ENCODE results near the gene NAB2. TPM values are rescaled to one million over a fixed set of nuclear protein-coding genes. Genes with fewer than 3 reads are reported as not detected.

The NAB2 gene
- total and polyA plus RNA-seq, 10 of the 15 experiments (the other 5 are each of a cell fraction or from before 2014, with no cell fraction given), result 0.35 to 35.2 (median 15.3) TPM

DNA sequence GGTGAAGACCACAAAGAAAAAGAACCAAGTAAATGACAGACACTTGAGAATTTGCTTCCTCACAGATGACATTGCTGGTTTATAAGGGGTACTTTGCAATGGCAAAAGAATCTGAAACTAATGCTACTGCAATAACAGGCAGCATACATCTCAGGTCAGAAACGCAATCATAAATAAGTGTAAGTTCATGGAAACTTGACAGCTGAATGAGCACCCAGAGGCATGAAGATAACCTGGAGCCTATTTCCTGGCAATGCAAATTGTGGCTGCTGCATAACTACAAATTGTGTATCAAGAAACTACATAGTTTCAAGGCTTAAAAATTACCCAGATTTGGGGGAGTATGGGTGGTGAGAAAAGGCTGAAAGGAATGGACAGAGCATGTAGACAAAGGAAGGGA lies 30.5 kb upstream of the NAB2 start:
- in situ Hi-C loops (cut with MboI) (no loop called here), intact Hi-C loops (cut with micrococcal nuclease; ENCODE audit: unreplicated experiment) (no loop called here)
- Histone ChIP-seq H3K4me1 (ENCODE audit: control insufficient read depth, insufficient read depth, low read length) (peaks cover 17% of the 10 kb centered on the region), H2AFZ (ENCODE audit: control insufficient read depth, low read depth, low read length) (no peak overlapping the region), H3K27ac (ENCODE audit: control insufficient read depth, insufficient read depth) (peak overlapping the region; percentile 6; the same call in 1 of the 2 replicates), H3K27me3 (replicated peaks in 1 of 2; ENCODE audit: control insufficient read depth in 2 of 2, insufficient read depth in 2 of 2, low read length in 1 of 2) (no peaks in the 10 kb centered on the region), H3K4me3 (no peak overlapping the region), H4K20me1 (ENCODE audit: control insufficient read depth, insufficient read depth) (no peaks in the 10 kb centered on the region), H3K36me3 (ENCODE audit: control insufficient read depth in 2 of 2, insufficient read depth in 2 of 2, low read length in 1 of 2) (peaks cover 0 to 20% of the 10 kb centered on the region in 2 experiments; a peak in 3 of 4 replicates), H3K79me2 (ENCODE audit: control insufficient read depth, insufficient read depth, low read length) (peaks cover 3% of the 10 kb centered on the region; the same call in 1 of the 2 replicates), H3K9ac (ENCODE audit: control insufficient read depth, insufficient read depth, low read length) (no peak overlapping the region), H3K4me2 (ENCODE audit: control insufficient read depth, insufficient read depth) (0 out of 2 replicates have a peak overlapping the region, but pooled peaks have one; percentile 26), H3K9me3 (replicated peaks; ENCODE audit: control insufficient read depth, insufficient read depth, low read length) (no peaks in the 10 kb centered on the region)
- ChIA-PET POLR2A (interaction anchor here (1.2 kb wide), 1 partner anchor 21 kb away, joined by 3 read pairs; no protein-coding TSS in a partner anchor), RAD21 (ENCODE audit: unreplicated experiment) (interaction anchor here (1.0 to 1.1 kb wide), 2 partner anchors 11 to 53 kb away, joined by 3 to 6 read pairs; partner anchors contain the start of gene STAT6), SMC1A (ENCODE audit: uncharacterized antibody, unreplicated experiment) (interaction anchor here (1.2 to 6.1 kb wide), 4 partner anchors 8 to 48 kb away, joined by 4 to 37 read pairs (median 12); partner anchors contain the start of gene MYO1A), CTCF (interaction anchor here (1.0 to 17.6 kb wide), 7 partner anchors 10 to 125 kb away, joined by 3 to 458 read pairs (median 7); partner anchors contain the start of gene STAT6)
- DNase-seq (ENCODE audit: low read depth, low spot score) (peak; percentile 20), ATAC-seq (peak; percentile 54), FAIRE-seq (no peak)
- BruUV-seq (replicated peaks), result no TSS peak
- WGBS (ENCODE audit: insufficient coverage, insufficient replicate concordance, low lambda C conversion rate, missing lambda C conversion rate), result 4% methylated on average over 1 of the region's 1 CpG
- no peak for TF ChIP-seq STAT1 (conservative IDR thresholded peaks at IDR 0.05)
- TF ChIP-seq, protein P1, sequence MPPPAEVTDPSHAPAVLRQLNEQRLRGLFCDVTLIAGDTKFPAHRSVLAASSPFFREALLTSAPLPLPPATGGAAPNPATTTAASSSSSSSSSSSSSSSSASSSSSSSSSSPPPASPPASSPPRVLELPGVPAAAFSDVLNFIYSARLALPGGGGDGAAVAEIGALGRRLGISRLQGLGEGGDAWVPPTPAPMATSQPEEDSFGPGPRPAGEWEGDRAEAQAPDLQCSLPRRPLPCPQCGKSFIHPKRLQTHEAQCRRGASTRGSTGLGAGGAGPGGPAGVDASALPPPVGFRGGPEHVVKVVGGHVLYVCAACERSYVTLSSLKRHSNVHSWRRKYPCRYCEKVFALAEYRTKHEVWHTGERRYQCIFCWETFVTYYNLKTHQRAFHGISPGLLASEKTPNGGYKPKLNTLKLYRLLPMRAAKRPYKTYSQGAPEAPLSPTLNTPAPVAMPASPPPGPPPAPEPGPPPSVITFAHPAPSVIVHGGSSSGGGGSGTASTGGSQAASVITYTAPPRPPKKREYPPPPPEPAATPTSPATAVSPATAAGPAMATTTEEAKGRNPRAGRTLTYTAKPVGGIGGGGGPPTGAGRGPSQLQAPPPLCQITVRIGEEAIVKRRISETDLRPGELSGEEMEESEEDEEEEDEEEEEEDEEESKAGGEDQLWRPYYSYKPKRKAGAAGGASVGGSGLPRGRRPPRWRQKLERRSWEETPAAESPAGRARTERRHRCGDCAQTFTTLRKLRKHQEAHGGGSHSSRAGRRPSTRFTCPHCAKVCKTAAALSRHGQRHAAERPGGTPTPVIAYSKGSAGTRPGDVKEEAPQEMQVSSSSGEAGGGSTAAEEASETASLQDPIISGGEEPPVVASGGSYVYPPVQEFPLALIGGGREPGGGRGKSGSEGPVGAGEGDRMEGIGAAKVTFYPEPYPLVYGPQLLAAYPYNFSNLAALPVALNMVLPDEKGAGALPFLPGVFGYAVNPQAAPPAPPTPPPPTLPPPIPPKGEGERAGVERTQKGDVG (CRISPR knock-in tag; IDR thresholded peaks at IDR 0.05), result no peak
- no peak for TF ChIP-seq MEF2A (IDR thresholded peaks at IDR 0.05; ENCODE audit: insufficient read depth, low read depth, low read length)
- TF ChIP-seq DPF2 (IDR thresholded peaks at IDR 0.05), result no peak
- no peak for TF ChIP-seq ZBED1 (IDR thresholded peaks at IDR 0.05; ENCODE audit: borderline replicate concordance)
- no peak for TF ChIP-seq BRCA1 (IDR thresholded peaks at IDR 0.05; ENCODE audit: low read depth, low read length)
- no peak for TF ChIP-seq NR2F1 (conservative IDR thresholded peaks at IDR 0.05)
- TF ChIP-seq KDM1A (IDR thresholded peaks at IDR 0.05; ENCODE audit: borderline replicate concordance), result no peak
- no peak for TF ChIP-seq TCF3 (IDR thresholded peaks at IDR 0.05; ENCODE audit: borderline replicate concordance, insufficient read depth, low read depth, low read length)
- TF ChIP-seq, protein P2, sequence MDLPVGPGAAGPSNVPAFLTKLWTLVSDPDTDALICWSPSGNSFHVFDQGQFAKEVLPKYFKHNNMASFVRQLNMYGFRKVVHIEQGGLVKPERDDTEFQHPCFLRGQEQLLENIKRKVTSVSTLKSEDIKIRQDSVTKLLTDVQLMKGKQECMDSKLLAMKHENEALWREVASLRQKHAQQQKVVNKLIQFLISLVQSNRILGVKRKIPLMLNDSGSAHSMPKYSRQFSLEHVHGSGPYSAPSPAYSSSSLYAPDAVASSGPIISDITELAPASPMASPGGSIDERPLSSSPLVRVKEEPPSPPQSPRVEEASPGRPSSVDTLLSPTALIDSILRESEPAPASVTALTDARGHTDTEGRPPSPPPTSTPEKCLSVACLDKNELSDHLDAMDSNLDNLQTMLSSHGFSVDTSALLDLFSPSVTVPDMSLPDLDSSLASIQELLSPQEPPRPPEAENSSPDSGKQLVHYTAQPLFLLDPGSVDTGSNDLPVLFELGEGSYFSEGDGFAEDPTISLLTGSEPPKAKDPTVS (IDR thresholded peaks at IDR 0.05; ENCODE audit: low read depth, low read length), result no peak
- TF ChIP-seq, protein P3, sequence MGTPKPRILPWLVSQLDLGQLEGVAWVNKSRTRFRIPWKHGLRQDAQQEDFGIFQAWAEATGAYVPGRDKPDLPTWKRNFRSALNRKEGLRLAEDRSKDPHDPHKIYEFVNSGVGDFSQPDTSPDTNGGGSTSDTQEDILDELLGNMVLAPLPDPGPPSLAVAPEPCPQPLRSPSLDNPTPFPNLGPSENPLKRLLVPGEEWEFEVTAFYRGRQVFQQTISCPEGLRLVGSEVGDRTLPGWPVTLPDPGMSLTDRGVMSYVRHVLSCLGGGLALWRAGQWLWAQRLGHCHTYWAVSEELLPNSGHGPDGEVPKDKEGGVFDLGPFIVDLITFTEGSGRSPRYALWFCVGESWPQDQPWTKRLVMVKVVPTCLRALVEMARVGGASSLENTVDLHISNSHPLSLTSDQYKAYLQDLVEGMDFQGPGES (IDR thresholded peaks at IDR 0.05), result no peak
- TF ChIP-seq WRNIP1 (IDR thresholded peaks at IDR 0.05; ENCODE audit: borderline replicate concordance, low read depth, low read length), result no peak
- no peak for TF ChIP-seq NFYB (IDR thresholded peaks at IDR 0.05; ENCODE audit: insufficient read depth, low read depth, low read length)
- TF ChIP-seq IKZF2 (IDR thresholded peaks at IDR 0.05), result no peak
- TF ChIP-seq YY1 (IDR thresholded peaks at IDR 0.05; ENCODE audit: low read depth, low read length), result no peak
- TF ChIP-seq SIN3A (IDR thresholded peaks at IDR 0.05; ENCODE audit: low read depth, low read length), result no peak
